ENCODE data around the gene MAP3K7CL.

- TF ChIP-seq POLR2AphosphoS5 (IDR thresholded peaks at IDR 0.05) (no peak), CTCF (IDR thresholded peaks at IDR 0.05) (no peak), EP300 (IDR thresholded peaks at IDR 0.05; ENCODE audit: low read depth) (no peak)
These were observed 88.8 kb downstream of the MAP3K7CL start for GRCh38 chr21:29219165-29219770.

Data from transverse colon (tissue), 4 donors.